Measurements from ENCODE around the gene CDH4. TPM values are rescaled to one million over a fixed set of nuclear protein-coding genes. Genes with fewer than 3 reads are reported as not detected.

The CDH4 gene
- total RNA-seq, 1 experiment from 2014 or later = not detected

GRCh38 chr20:61640131-61640870, 388.2 kb downstream of the CDH4 start:
- ChIA-PET POLR2A (no interaction called here), CTCF (no interaction called here)
- Histone ChIP-seq H3K9me3 (0 out of 2 replicates have a peak, but pooled peaks cover 7% of the 10 kb centered on the region), H3K27me3 (replicated peaks; ENCODE audit: control insufficient read depth, insufficient read depth, low read length) (no peaks in the 10 kb centered on the region; the same call in none of the 2 replicates), H3K4me1 (no peaks in the 10 kb centered on the region), H3K4me3 (ENCODE audit: low read depth, low read length) (no peak overlapping the region), H3K36me3 (ENCODE audit: control insufficient read depth, insufficient read depth, low read length) (no peaks in the 10 kb centered on the region)
- intact Hi-C loops (cut with micrococcal nuclease; ENCODE audit: unreplicated experiment) = no loop called here
- BruUV-seq (replicated peaks) = no TSS peak
- Mint-ChIP-seq H3K27ac (ENCODE audit: unreplicated experiment) (no peak overlapping the region), H3K9me3 (ENCODE audit: unreplicated experiment) (no peaks in the 10 kb centered on the region), H3K4me3 (ENCODE audit: unreplicated experiment) (no peak overlapping the region), H3K27me3 (ENCODE audit: insufficient read depth, unreplicated experiment) (peaks cover 52% of the 10 kb centered on the region), H3K36me3 (ENCODE audit: insufficient read depth, unreplicated experiment) (no peaks in the 10 kb centered on the region), H3K4me1 (ENCODE audit: low read depth, unreplicated experiment) (no peaks in the 10 kb centered on the region)
- TF ChIP-seq CTCF (IDR thresholded peaks at IDR 0.05; ENCODE audit: insufficient read depth in 1 of 2, low read depth in 1 of 2, low read length in 1 of 2, severe bottlenecking in 1 of 2, unreplicated experiment in 1 of 2) = no peak
- no peak for DNase-seq

- no peak for TF ChIP-seq CTCF (IDR thresholded peaks at IDR 0.05; ENCODE audit: insufficient read depth in 1 of 2, low read depth in 1 of 2, low read length in 1 of 2, severe bottlenecking in 1 of 2, unreplicated experiment in 1 of 2)
- Mint-ChIP-seq H3K4me3 (ENCODE audit: unreplicated experiment) (no peak overlapping the region), H3K27ac (ENCODE audit: unreplicated experiment) (no peak overlapping the region), H3K4me1 (ENCODE audit: low read depth, unreplicated experiment) (no peaks in the 10 kb centered on the region), H3K27me3 (ENCODE audit: insufficient read depth, unreplicated experiment) (peaks cover 52% of the 10 kb centered on the region), H3K9me3 (ENCODE audit: unreplicated experiment) (no peaks in the 10 kb centered on the region), H3K36me3 (ENCODE audit: insufficient read depth, unreplicated experiment) (no peaks in the 10 kb centered on the region)
- no TSS peak for BruUV-seq (replicated peaks)
- intact Hi-C loops (cut with micrococcal nuclease; ENCODE audit: unreplicated experiment) = no loop called here
- no peak for DNase-seq
- Histone ChIP-seq H3K4me3 (ENCODE audit: low read depth, low read length) (no peak overlapping the region), H3K9me3 (0 out of 2 replicates have a peak, but pooled peaks cover 7% of the 10 kb centered on the region), H3K27me3 (replicated peaks; ENCODE audit: control insufficient read depth, insufficient read depth, low read length) (no peaks in the 10 kb centered on the region; the same call in none of the 2 replicates), H3K4me1 (no peaks in the 10 kb centered on the region), H3K36me3 (ENCODE audit: control insufficient read depth, insufficient read depth, low read length) (no peaks in the 10 kb centered on the region)
- CTCF ChIA-PET = no interaction called here
- POLR2A ChIA-PET = no interaction called here
These were observed 388.8 kb downstream of the CDH4 start for GRCh38 chr20:61640871-61641245.

GRCh38 chr20:61643656-61644377, 391.8 kb downstream of the CDH4 start:
- H3K27ac Mint-ChIP-seq (ENCODE audit: unreplicated experiment) = no peak overlapping the region
- H3K27me3 ChIP-seq (replicated peaks; ENCODE audit: control insufficient read depth, insufficient read depth, low read length) = no peaks in the 10 kb centered on the region; the same call in 1 of the 2 replicates

More at GRCh38 chr20:61643656-61644377, 391.8 kb downstream of the CDH4 start:
- no peaks in the 10 kb centered on the region for H3K4me1 Mint-ChIP-seq (ENCODE audit: low read depth, unreplicated experiment)
- ChIA-PET CTCF (no interaction called here), POLR2A (no interaction called here)
- H3K36me3 Mint-ChIP-seq (ENCODE audit: insufficient read depth, unreplicated experiment) = no peaks in the 10 kb centered on the region
- Histone ChIP-seq H3K36me3 (ENCODE audit: control insufficient read depth, insufficient read depth, low read length) (no peaks in the 10 kb centered on the region), H3K4me3 (ENCODE audit: low read depth, low read length) (no peak overlapping the region), H3K9me3 (0 out of 2 replicates have a peak, but pooled peaks cover 7% of the 10 kb centered on the region), H3K4me1 (no peaks in the 10 kb centered on the region)
- no peaks in the 10 kb centered on the region for H3K9me3 Mint-ChIP-seq (ENCODE audit: unreplicated experiment)
- intact Hi-C loops (cut with micrococcal nuclease; ENCODE audit: unreplicated experiment) = no loop called here
- no peak overlapping the region for H3K4me3 Mint-ChIP-seq (ENCODE audit: unreplicated experiment)
- peaks cover 45% of the 10 kb centered on the region for H3K27me3 Mint-ChIP-seq (ENCODE audit: insufficient read depth, unreplicated experiment)
- TF ChIP-seq CTCF (IDR thresholded peaks at IDR 0.05; ENCODE audit: insufficient read depth in 1 of 2, low read depth in 1 of 2, low read length in 1 of 2, severe bottlenecking in 1 of 2, unreplicated experiment in 1 of 2) = no peak
- DNase-seq = no peak
- BruUV-seq (replicated peaks) = no TSS peak
